IMR-90 (cell line): ENCODE results near the gene RNPEP. TPM values are rescaled to one million over a fixed set of nuclear protein-coding genes. Genes with fewer than 3 reads are reported as not detected.

Source experiments
- ATAC-seq: fragments of 200-7000 bp; cut with Tn5 transposase; 2 replicates; pipeline ENCODE4 v1.9.1; 2020; ENCODE audit warnings: low read depth, mild to moderate bottlenecking, moderate library complexity
- BruUV-seq: library from RNA; stranded (reverse); fragments of 400-500 nt; replicated peaks from 2 replicates; lab custom pipeline; 2021; lab: Mats Ljungman, UMichigan
- CTCF ChIA-PET: fragments of 300-600 bp; formaldehyde crosslinking; extraction: SDS; loops from one replicate; lab custom pipeline; 2021; ENCODE audit warnings: antibody characterized with exemption; lab: Yijun Ruan, JAX
- POLR2A ChIA-PET: fragments of 300-600 bp; sonication (Branson Sonifier 250); formaldehyde crosslinking; loops from one replicate; lab custom pipeline; 2022; ENCODE audit warnings: antibody characterized with exemption; ENCODE audit not compliant: unreplicated experiment; lab: Charles Lee
- DNase-seq: peaks from one replicate; pipeline ENCODE4 v3.0.0; 2013
- H2AFZ ChIP-seq: replicated peaks from 2 replicates; pipeline ENCODE3; 2013; ENCODE audit warnings: low read length, mild to moderate bottlenecking; ENCODE audit not compliant: poor library complexity
- H2AK5ac ChIP-seq: 2 replicates; pipeline ENCODE4 v1.6.1; 2013; ENCODE audit warnings: low read depth, low read length, inconsistent platforms
- H2AK9ac ChIP-seq: replicated peaks from 2 replicates; pipeline ENCODE3; 2013; ENCODE audit warnings: mild to moderate bottlenecking, low read depth, low read length, moderate library complexity; ENCODE audit not compliant: poor library complexity
- H2BK120ac ChIP-seq: 2 replicates; pipeline ENCODE4 v1.6.1; 2013; ENCODE audit warnings: low read depth, low read length, inconsistent platforms
- H2BK15ac ChIP-seq: 3 replicates; pipeline ENCODE4 v1.6.1; 2013; ENCODE audit warnings: low read depth, low read length, inconsistent platforms
- H2BK20ac ChIP-seq: 2 replicates; pipeline ENCODE4 v1.6.1; 2013; ENCODE audit warnings: low read depth, mild to moderate bottlenecking, inconsistent platforms, low read length, moderate library complexity
- H2BK5ac ChIP-seq: 2 replicates; pipeline ENCODE4 v1.6.1; 2013; ENCODE audit warnings: mild to moderate bottlenecking, low read depth, low read length, inconsistent platforms; ENCODE audit not compliant: poor library complexity, severe bottlenecking
- H3K14ac ChIP-seq: replicated peaks from 2 replicates; pipeline ENCODE4 v1.6.1; 2013; ENCODE audit warnings: low read depth, low read length, inconsistent platforms
- H3K18ac ChIP-seq: 2 replicates; pipeline ENCODE4 v1.6.1; 2013; ENCODE audit warnings: low read depth, low read length, control low read depth
- H3K23ac ChIP-seq: 2 replicates; pipeline ENCODE4 v1.6.1; 2013; ENCODE audit warnings: low read depth, low read length, inconsistent platforms
- H3K27ac ChIP-seq: 2 replicates; pipeline ENCODE4 v1.5.1; 2013; ENCODE audit warnings: mild to moderate bottlenecking, control low read depth, low read length; ENCODE audit not compliant: insufficient read depth
- H3K27me3 ChIP-seq: 2 replicates; pipeline ENCODE4 v1.6.1; 2013; ENCODE audit warnings: low read length; ENCODE audit not compliant: control insufficient read depth, insufficient read depth
- H3K36me3 ChIP-seq: 2 replicates; pipeline ENCODE4 v1.6.1; 2013; ENCODE audit warnings: low read length, mixed read lengths; ENCODE audit not compliant: control insufficient read depth, insufficient read depth
- H3K4ac ChIP-seq: 2 replicates; pipeline ENCODE4 v1.6.1; 2013; ENCODE audit warnings: low read depth, low read length, inconsistent platforms
- H3K4me1 ChIP-seq: 2 replicates; pipeline ENCODE4 v1.6.1; 2013; ENCODE audit warnings: low read length, mixed read lengths; ENCODE audit not compliant: control insufficient read depth, insufficient read depth
- H3K4me2 ChIP-seq: 2 replicates; pipeline ENCODE4 v1.6.1; 2013; ENCODE audit warnings: low read depth, mild to moderate bottlenecking, control low read depth, low read length, moderate library complexity
- H3K4me3 ChIP-seq: 2 replicates; pipeline ENCODE4 v1.5.1; 2013; ENCODE audit warnings: low read depth, mild to moderate bottlenecking, control low read depth, low read length, moderate library complexity; ENCODE audit not compliant: insufficient read depth
- H3K56ac ChIP-seq: 2 replicates; pipeline ENCODE4 v1.6.1; 2013; ENCODE audit warnings: low read length, inconsistent platforms; ENCODE audit not compliant: insufficient read depth; ENCODE audit errors: extremely low read depth
- H3K79me1 ChIP-seq, 2 experiments: 2 replicates each; pipeline ENCODE4 v1.6.1; 2013; ENCODE audit warnings: low read length in 2 of 2, inconsistent platforms in 1 of 2, low read depth in 1 of 2
- H3K9ac ChIP-seq: 2 replicates; pipeline ENCODE4 v1.6.1; 2013; ENCODE audit warnings: low read depth, low read length, control low read depth
- H3K9me1 ChIP-seq: 2 replicates; pipeline ENCODE4 v1.6.1; 2013; ENCODE audit warnings: low read length, inconsistent platforms; ENCODE audit not compliant: insufficient read depth
- H3K9me3 ChIP-seq: 2 replicates; pipeline ENCODE4 v1.6.1; 2013; ENCODE audit warnings: low read length; ENCODE audit not compliant: control insufficient read depth, insufficient read depth
- H4K20me1 ChIP-seq: 2 replicates; pipeline ENCODE4 v1.6.1; 2013; ENCODE audit warnings: low read length, inconsistent platforms; ENCODE audit not compliant: insufficient read depth
- H4K5ac ChIP-seq: 2 replicates; pipeline ENCODE4 v1.6.1; 2013; ENCODE audit warnings: mild to moderate bottlenecking, low read depth, low read length, control low read depth
- H4K8ac ChIP-seq, 2 experiments: 2 replicates each; pipeline ENCODE4 v1.6.1; 2013; ENCODE audit warnings: low read depth in 2 of 2, low read length in 2 of 2, control low read depth in 1 of 2, inconsistent platforms in 1 of 2
- H4K91ac ChIP-seq: 2 replicates; pipeline ENCODE4 v1.6.1; 2013; ENCODE audit warnings: low read depth, low read length, inconsistent platforms; ENCODE audit not compliant: insufficient read depth
- CEBPB ChIP-seq: IDR thresholded peaks from 2 replicates; pipeline ENCODE4 v1.6.1; 2012; ENCODE audit warnings: low read depth, low read length, improper control_type of control experiment
- FOS ChIP-seq: fragments of 150-350 bp; IDR thresholded peaks from 2 replicates; pipeline ENCODE4 v1.6.1; 2016; ENCODE audit warnings: low read depth, low read length
- MAZ ChIP-seq: IDR thresholded peaks from 2 replicates; pipeline ENCODE4 v1.6.1; 2012; ENCODE audit warnings: low read depth, mild to moderate bottlenecking, low read length, improper control_type of control experiment, moderate library complexity, borderline replicate concordance
- WGBS, 2 experiments: methylation state at CpG; one replicate each; pipeline versions ENCODE4 v1.1.5 to v1.1.7; 2013; ENCODE audit warnings: missing lambda C conversion rate in 2 of 2; ENCODE audit not compliant: insufficient read length in 1 of 2; ENCODE audit errors: extremely low coverage in 2 of 2; 5-methylcytosine and 5-hydroxymethylcytosine counted together
- dilution Hi-C: fragments of 300-500 bp; cut with HindIII; formaldehyde crosslinking; loops from one replicate; pipeline ENCODE4 v1.14.3; 2018; ENCODE audit warnings: low sequenced_read_pairs; ENCODE audit not compliant: unreplicated experiment
- in situ Hi-C: fragments of 300-500 bp; cut with MboI; formaldehyde crosslinking; loops from 3 replicates; pipeline ENCODE4 v1.14.3; 2019; ENCODE audit warnings: low sequenced_read_pairs, inconsistent platforms, mixed read lengths
- intact Hi-C: fragments of 100-400 bp; cut with micrococcal nuclease; formaldehyde crosslinking; loops from 2 replicates; pipeline ENCODE4 v1.10.0; 2022
- polyA plus RNA-seq, 3 experiments: library from polyadenylated mRNA; depleted of rRNA; stranded (reverse); fragments of >200 nt; gene quantifications; 2 replicates each; pipeline ENCODE4 v1.2.3, GENCODE V29; 2012; ENCODE audit warnings: low replicate concordance in 1 of 3
- total RNA-seq: library from RNA; depleted of rRNA; stranded (reverse); fragments of >200 nt; gene quantifications from 2 replicates; pipeline ENCODE4 v1.2.3, GENCODE V29; 2012

The RNPEP gene
- total and polyA plus RNA-seq, 2 of the 4 experiments (the other 2 are of a cell fraction) = 49.8 to 75.4 TPM

GRCh38 chr1:202034683-202035462, 52.4 kb downstream of the RNPEP start:
- Histone ChIP-seq H3K9me1 (peaks cover 9% of the 10 kb centered on the region), H3K4me1 (peaks cover 5% of the 10 kb centered on the region), H3K4me2 (peak overlapping the region; percentile 17; the same call in 1 of the 2 replicates), H3K14ac (peak overlapping the region; percentile 83), H3K9me3 (no peaks in the 10 kb centered on the region), H3K9ac (peak overlapping the region; percentile 34; the same call in 1 of the 2 replicates), H2BK5ac (peak overlapping the region; percentile 60), H3K4me3 (no peak overlapping the region), H3K23ac (peak overlapping the region; percentile 53), H3K4ac (peak overlapping the region; percentile 94), H4K91ac (peak overlapping the region; percentile 63), H3K18ac (peak overlapping the region; percentile 66), H4K8ac (peak overlapping the region; percentile 30 to 53; a peak in 1 of 4 replicates), H3K36me3 (no peaks in the 10 kb centered on the region), H3K27ac (peak overlapping the region; percentile 78), H3K27me3 (peaks cover 5% of the 10 kb centered on the region; the same call in 1 of the 2 replicates), H2BK20ac (peak overlapping the region; percentile 84), H3K79me1 (no peaks in the 10 kb centered on the region), H2BK15ac (peak overlapping the region; percentile 57; the same call in 2 of the 3 replicates), H4K20me1 (no peaks in the 10 kb centered on the region), H2AK5ac (peak overlapping the region; percentile 69), H4K5ac (peak overlapping the region; percentile 53; the same call in 1 of the 2 replicates), H2BK120ac (peak overlapping the region; percentile 83; the same call in 1 of the 2 replicates), H2AFZ (peak overlapping the region; percentile 28), H3K56ac (no peak overlapping the region), H2AK9ac (peak overlapping the region; percentile 50)
- ChIA-PET POLR2A (no interaction called here), CTCF (no interaction called here)
- in situ Hi-C loops = no loop called here
- DNase-seq (peak; percentile 96), ATAC-seq (peak; percentile 98)
- no TSS peak for BruUV-seq
- intact Hi-C loops = no loop called here
- WGBS, 2 experiments = 50% methylated on average over 1 of the region's 20 CpGs; no CpG with 5 or more reads in 1 of the 2 experiments
- TF ChIP-seq MAZ (peak; percentile 44; the same call in 1 of the 2 replicates), FOS (no peak), CEBPB (peak; percentile 69; the same call in 1 of the 2 replicates)
- dilution Hi-C loops = no loop called here
